ENCODE results near the gene NFATC1. TPM values are rescaled to one million over a fixed set of nuclear protein-coding genes. Genes with fewer than 3 reads are reported as not detected.

NFATC1 gene
- total RNA-seq, 1 experiment from 2014 or later: 6.8 TPM

- DNase-seq (ENCODE audit: low spot score): no peak
- in situ Hi-C loops (cut with HindIII; ENCODE audit: low sequenced_read_pairs): loop anchor here (10.0 kb wide), 1 partner anchor 199 kb away; no protein-coding TSS in a partner anchor
Measured at GRCh38 chr18:79385708-79386341, 9.9 kb upstream of the NFATC1 start.

- in situ Hi-C loops (cut with HindIII; ENCODE audit: low sequenced_read_pairs): loop anchor here (10.0 kb wide), 1 partner anchor 198 kb away; no protein-coding TSS in a partner anchor
- DNase-seq (ENCODE audit: low spot score): no peak
Measured at GRCh38 chr18:79386547-79386946, 9.2 kb upstream of the NFATC1 start.

DNA sequence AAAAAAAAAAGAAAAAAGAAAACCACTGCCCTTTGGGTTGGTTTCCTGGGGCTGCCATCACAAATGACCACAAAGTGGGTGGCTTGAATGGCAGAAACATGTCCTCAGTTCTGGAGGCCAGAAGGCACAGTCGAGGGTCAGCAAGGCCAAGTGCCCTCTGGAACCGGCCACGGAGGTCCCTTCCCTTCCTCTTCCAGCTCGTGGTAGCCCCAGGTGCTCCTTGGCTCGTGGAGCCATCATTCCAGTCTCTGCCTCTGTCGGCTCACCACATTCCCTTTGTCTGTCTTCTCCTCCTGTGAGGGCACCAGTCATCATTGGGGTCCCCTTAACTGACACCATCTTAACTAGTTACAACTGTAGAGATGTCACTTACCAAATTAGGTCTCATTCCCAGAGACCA lies 8.5 kb upstream of the NFATC1 start:
- DNase-seq (ENCODE audit: low spot score): no peak
- in situ Hi-C loops (cut with HindIII; ENCODE audit: low sequenced_read_pairs): loop anchor here (10.0 kb wide), 1 partner anchor 198 kb away; no protein-coding TSS in a partner anchor

DNA sequence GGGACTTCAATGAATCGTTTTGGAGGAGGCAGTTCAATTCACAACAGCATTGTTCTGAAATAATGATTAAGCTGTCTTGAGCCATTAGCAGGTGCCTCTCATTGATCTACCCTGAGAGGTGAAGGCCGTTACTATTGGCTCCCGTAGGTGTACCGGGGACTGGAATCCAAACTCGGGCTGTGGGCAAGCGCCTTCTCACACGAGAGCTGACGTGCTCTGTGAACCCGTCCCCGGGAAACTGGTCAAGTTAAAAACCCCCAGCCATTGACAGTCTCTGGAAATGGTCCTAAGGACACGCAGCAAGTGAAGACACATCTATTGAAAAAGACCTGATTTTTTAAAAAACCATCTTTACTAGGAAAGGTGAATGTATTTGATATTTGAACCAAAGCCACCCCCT lies 8.1 kb upstream of the NFATC1 start:
- DNase-seq (ENCODE audit: low spot score): no peak
- in situ Hi-C loops (cut with HindIII; ENCODE audit: low sequenced_read_pairs): loop anchor here (10.0 kb wide), 1 partner anchor 197 kb away; no protein-coding TSS in a partner anchor

GRCh38 chr18:79388043-79388442 lies 7.7 kb upstream of the NFATC1 start:
- in situ Hi-C loops (cut with HindIII; ENCODE audit: low sequenced_read_pairs): loop anchor here (10.0 kb wide), 1 partner anchor 197 kb away; no protein-coding TSS in a partner anchor
- no peak for DNase-seq (ENCODE audit: low spot score)

DNA sequence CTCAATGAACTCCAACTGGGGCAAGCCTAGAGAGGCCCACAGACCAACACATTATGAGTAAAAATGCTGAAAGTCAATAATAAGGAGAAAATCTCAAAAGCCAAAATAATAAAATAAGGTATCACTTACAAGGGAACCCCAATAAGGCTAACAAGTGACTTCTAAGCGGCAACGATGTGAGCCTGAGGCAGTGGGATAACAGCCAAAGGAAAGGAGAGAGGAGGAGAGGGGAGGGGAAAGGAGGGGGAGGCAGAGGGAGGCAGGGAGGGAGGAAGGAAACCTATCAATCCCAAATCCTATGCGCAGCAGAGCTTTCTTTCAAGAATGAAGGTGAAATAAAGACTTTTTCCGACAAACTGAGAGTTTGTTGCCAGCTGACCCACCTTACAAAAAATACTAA lies 6.0 kb upstream of the NFATC1 start:
- DNase-seq (ENCODE audit: low spot score): no peak
- in situ Hi-C loops (cut with HindIII; ENCODE audit: low sequenced_read_pairs): loop anchor here (10.0 kb wide), 1 partner anchor 195 kb away; no protein-coding TSS in a partner anchor

GRCh38 chr18:79392226-79392625 lies 3.5 kb upstream of the NFATC1 start:
- in situ Hi-C loops (cut with HindIII; ENCODE audit: low sequenced_read_pairs): no loop called here

DNA sequence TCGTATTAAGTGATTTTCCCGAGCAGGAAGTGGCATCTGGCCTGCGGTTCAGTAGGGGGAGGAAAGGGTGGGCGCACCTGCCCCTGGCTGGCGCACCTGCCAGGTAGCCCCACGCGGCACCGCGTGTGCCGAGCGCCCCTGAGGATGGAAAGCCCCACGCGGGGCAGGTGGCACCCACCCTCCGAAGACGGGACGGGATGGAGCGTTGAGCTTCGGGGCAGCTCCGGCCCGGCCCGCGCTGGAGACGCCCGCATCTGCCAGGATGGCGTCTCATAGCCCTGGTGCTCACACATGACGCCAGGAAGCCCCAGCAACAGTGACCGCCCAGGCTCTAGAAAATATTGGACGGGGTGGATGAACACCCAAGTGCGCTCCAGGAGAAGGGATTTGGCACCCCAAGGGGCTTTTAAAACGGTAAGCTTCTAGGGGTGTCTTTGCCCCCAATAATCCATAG lies 2.5 kb upstream of the NFATC1 start:
- no peak for DNase-seq (ENCODE audit: low spot score)
- in situ Hi-C loops (cut with HindIII; ENCODE audit: low sequenced_read_pairs): no loop called here

More at GRCh38 chr18:79392226-79392625, 3.5 kb upstream of the NFATC1 start:
- no peak for DNase-seq (ENCODE audit: low spot score)

GRCh38 chr18:79393635-79394533 lies 1.8 kb upstream of the NFATC1 start:
- in situ Hi-C loops (cut with HindIII; ENCODE audit: low sequenced_read_pairs): no loop called here
- DNase-seq (ENCODE audit: low spot score): peak; percentile 24

GRCh38 chr18:79394534-79395307 lies 1.0 kb upstream of the NFATC1 start:
- no peak for DNase-seq (ENCODE audit: low spot score)
- in situ Hi-C loops (cut with HindIII; ENCODE audit: low sequenced_read_pairs): no loop called here

DNA sequence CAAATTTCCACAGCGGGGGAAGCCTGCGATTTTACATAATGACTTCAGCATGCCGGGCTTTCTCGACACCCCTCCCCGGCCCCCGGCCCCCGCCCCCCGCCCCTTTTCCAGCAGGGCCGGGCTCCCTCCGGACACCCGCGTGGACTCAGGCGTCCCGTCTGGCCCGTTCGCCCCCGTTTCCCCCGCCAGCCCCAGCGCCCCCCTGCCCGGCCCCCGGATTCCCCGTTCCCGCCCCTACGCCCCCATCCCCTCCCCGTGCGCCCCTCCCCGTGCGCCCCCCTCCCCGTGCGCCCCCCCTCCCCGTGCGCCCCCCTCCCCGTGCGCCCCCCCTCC lies 456 bp upstream of the NFATC1 start:
- DNase-seq (ENCODE audit: low spot score): no peak
- in situ Hi-C loops (cut with HindIII; ENCODE audit: low sequenced_read_pairs): no loop called here

DNA sequence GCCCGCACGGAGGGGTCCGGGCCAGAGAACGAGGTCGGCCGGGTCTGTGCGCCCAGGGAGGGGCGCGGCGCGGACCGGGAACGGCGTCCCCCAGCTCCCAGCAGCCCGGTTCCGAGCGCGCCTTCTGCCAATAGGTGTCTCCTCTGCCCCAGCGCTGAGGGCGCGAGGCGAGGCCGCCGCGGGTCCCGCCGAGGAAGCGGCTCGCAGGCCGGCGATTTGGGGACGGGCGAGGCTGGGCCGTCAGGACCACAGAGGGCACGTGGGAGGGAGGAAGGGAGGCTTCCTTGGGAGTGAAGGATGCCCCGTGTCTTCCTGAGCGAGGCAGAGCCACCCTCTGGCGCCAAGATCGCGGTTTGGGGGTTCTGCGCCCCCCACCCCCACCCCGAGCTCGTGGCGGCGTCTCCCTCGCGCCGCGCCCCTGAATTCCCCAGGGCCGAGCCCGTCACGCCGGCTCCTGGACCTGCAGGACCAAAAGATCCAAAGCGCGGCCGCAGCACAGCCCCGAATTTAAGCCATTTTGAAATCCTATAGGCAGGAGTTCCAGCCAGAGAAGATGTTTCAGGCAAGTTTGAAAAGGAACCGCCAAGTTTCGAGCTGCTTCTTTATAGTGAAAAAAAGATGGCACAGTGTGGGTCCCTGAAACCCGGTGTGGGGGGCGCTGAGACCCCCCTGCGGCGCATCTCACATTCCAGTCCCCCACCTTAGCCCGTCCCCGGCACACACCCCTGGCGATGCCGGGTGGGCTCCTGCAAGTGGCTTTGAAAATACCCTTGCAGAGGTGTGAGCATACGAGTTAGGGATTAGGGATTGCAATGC lies 909 bp downstream of the NFATC1 start:
- no peak for DNase-seq (ENCODE audit: low spot score)

GRCh38 chr18:79397247-79397829 lies 1.6 kb downstream of the NFATC1 start:
- in situ Hi-C loops (cut with HindIII; ENCODE audit: low sequenced_read_pairs): no loop called here
- no peak for DNase-seq (ENCODE audit: low spot score)

More for the DNA sequence above, 909 bp downstream of the NFATC1 start:
- in situ Hi-C loops (cut with HindIII; ENCODE audit: low sequenced_read_pairs): no loop called here

- in situ Hi-C loops (cut with HindIII; ENCODE audit: low sequenced_read_pairs): no loop called here
- no peak for DNase-seq (ENCODE audit: low spot score)
Measured at GRCh38 chr18:79397830-79398761, 2.4 kb downstream of the NFATC1 start.

DNA sequence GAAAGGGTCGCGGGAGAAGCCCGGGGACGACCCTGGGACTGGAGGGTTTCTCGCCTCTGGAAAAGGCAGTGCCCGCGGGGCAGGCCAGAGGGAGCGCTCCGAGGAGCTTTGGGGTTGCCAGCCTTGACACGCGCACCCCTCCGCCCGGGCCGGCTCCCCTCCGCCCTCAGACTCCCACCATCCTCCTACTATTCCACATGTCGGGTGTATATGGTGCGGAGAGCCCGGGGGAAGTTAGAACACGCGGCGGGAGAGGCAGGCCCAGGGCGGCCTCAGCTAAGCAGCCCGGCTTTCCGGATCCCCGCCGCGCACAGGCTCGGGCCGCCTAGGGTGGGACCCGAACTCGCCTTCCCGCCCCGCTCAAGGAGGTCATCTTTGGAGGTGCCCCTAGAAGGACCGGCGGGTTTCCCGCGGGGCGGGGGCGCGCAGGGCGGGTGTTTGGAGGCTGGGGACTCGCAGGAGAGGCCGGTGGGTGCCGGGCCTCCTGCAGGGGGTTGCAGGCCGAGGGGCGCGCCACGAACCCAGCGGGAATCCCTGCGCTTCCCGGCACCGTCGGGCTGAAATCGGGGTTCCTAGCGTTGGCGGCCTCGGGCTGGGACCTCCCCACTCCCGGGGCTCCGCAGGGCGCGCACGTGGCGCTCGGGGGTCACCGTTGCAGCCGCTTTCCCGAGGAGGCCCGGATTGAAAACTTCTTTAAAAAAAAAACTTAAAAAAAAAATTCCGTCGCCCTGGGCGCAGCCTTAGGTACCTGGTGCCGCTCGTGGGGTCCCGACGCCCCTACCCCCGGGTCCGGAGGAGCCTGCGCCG lies 3.7 kb downstream of the NFATC1 start:
- DNase-seq (ENCODE audit: low spot score): no peak
- in situ Hi-C loops (cut with HindIII; ENCODE audit: low sequenced_read_pairs): no loop called here

- DNase-seq (ENCODE audit: low spot score): no peak
- in situ Hi-C loops (cut with HindIII; ENCODE audit: low sequenced_read_pairs): no loop called here
Measured at GRCh38 chr18:79400091-79400590, 4.4 kb downstream of the NFATC1 start.
